Limb (tissue), 2 donors: ENCODE results near the gene MICALL1.

ENCODE experiments used
- DNase-seq, 2 donors: peaks; one replicate each; pipeline ENCODE4 v3.0.0-alpha.2; 2016; ENCODE audit errors: extremely low spot score in 2 of 2

MICALL1 gene

DNA sequence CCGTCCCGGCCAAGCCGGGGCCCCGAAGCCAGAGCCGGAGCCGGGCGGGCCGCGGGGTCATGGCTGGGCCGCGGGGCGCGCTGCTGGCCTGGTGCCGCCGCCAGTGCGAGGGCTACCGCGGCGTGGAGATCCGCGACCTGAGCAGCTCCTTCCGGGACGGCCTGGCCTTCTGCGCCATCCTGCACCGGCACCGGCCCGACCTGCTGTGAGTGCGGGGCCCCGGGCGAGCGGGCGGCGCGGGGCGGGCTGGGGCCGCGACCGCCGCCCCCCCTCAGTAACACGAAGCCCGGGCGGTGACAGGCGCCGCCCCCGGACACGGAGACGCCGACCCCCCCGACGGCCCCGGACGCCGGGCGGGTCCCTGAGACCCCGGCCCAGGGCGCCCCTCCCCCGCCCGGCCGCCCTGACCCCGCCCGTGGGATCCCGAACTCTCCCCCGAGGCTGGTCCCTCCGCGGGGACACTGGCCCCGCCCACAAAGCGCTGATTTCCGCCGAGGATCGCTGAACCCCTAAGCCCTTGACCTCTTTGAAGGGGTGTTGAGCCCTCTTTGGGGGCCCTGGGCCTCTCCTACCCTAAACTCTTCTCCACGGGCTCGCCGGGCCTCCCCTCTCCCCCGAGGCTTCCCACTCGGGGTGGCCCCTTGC lies 389 bp downstream of the MICALL1 start:
- peak in 1 of 2 donors; percentile 51 for DNase-seq

DNA sequence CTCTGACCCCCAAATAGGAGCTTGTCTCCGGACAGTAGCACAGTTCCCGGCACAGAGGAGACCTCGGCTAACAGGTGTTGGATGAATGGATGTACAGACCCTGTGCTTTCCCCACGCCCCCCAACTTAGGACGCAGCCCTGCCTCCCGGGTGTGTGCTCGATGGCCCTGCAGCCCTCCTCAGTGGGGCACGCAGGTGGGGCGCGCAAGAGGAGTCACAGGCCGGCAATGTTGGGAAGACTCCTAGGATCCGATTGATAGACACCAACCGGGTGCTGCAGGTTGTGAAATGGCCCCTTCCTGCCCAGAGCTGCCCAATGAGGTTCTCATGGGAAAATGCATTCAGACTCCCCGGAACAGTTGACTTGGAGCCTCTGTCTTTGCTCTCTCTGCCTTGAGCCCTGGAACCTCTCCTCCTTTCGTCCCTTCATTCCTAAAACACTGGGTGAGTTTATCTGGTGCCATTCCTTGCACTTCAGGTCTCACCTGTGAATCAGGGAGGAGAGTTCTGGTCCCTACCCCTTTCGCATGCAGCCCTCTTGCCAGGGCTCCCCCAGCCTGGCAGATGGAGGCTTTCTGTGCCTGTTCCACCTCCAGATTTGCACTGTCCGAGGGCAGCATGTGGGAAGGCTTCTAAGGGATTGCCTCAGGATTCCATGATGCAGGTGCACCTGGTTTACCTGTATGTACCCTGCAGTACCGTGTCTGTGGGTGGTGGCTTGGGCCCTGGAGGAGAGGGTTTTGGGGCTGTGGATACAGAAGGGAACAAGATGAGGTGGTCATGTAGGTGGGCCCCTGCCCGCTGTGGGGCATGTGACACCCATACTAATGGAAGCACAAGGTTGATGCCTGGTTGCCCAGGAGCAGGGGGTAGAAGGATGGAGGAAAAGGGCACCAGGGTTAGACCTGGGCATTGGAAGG lies 1.2 kb downstream of the MICALL1 start:
- DNase-seq: no peak

GRCh38 chr22:37909766-37910165 lies 3.7 kb downstream of the MICALL1 start:
- no peak for DNase-seq

GRCh38 chr22:37910890-37911672 lies 5.0 kb downstream of the MICALL1 start:
- peak in 1 of 2 donors; percentile 51 for DNase-seq

- no peak for DNase-seq
These were observed 5.6 kb downstream of the MICALL1 start for GRCh38 chr22:37911697-37912096.

GRCh38 chr22:37912171-37912570 lies 6.1 kb downstream of the MICALL1 start:
- no peak for DNase-seq

DNA sequence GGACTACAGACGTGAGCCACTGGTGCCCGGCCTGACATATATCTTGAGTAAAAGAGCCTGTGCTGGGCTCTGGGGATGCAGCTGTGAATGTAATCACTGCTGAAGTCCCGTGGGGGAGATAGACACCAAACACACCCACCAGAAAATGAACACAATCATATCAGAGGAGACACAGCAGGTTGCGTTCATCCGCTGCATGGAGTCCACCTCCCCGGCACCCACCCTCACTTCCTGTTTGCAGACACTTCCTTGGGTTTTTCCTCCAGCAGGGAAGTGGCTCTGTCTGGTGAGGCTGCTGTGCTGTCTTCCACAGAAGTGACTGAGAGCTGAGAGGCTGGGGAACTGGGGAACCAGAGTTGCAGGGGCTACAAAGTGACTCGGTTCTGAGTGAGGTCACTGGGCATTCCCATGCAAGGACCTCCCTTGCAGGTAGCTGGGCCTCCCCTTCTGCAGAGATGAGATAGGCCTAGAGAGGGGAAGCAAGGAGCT lies 7.2 kb downstream of the MICALL1 start:
- DNase-seq: no peak

GRCh38 chr22:37916311-37916710 lies 10.2 kb downstream of the MICALL1 start:
- no peak for DNase-seq

DNA sequence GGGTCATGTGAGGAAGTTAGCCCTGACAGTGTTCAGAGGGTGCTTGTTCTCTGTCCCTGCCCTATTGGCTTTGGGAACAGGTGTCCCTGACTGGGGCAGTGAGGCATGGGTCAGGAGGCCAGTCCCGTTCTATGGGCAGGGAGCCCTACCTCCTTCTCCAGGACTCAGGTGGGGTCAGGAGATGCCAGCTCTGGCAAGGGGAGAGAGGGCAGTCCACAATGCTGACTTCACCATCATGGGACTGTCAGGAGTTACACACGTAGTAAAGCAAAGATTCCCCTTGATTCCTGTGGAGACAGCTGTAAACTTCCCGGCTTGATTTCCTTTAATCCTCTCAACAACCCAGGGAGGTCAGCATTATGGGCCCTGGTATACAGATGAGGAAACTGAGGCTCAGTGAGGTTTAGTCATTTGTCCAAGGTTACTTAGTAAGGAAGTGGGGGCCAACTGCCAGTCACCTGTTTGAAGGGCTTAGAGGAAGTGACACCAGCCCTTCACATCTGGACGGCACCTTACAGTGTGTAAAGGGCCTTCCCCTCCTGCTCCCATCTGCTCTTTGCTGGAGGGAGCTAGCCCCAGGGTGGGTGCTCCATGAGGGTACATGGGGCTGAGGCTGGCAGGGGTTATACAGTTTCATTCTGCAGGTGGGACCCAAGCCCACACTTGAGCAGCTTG lies 11.9 kb downstream of the MICALL1 start:
- no peak for DNase-seq

DNA sequence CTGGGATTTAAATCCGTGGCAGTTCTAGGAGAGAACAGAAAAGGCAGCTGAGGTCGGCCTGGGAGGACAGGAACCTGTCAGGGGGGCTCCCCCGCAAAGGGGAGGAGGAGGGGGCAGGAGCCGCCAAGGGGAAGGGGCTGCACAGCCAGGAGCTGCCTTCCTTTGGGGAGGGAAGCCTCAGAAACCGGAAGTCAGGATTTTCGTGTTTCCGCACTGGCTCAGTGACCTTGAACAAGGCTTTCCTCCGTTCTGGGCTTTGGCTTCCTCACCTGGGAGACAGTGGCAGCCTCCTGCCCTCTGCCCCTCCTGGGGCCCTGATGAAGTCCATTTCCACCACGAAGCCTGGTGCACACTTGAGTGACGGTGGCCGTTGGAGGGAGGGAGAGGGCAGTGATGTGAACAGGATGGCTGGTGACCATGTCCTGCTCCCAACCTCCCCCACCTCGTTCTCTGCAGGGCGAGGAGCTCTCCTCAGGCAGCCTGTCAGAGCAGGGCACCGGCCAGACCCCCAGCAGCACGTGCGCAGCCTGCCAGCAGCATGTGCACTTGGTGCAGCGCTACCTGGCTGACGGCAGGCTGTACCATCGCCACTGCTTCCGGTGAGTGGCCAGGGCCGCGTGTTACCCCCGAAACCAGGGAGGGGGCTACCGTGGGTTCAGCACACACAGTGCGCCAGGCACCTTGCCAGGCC lies 12.6 kb downstream of the MICALL1 start:
- DNase-seq: no peak

GRCh38 chr22:37920126-37920525 lies 14.0 kb downstream of the MICALL1 start:
- no peak for DNase-seq

DNA sequence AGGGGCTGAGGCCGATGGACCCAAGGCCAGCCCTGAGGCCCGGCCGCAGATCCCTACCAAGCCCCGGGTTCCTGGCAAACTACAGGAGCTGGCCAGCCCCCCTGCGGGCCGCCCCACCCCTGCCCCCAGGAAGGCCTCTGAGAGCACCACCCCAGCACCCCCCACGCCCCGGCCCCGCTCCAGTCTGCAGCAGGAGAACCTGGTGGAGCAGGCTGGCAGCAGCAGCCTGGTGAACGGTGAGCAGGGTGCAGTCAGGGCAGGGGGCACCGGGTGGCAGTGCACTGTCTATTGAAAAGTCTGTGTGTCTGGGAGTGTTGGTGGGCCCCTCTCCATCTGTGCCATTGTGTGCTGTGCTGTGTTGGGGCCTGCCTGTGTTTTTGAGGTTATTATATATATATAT lies 16.1 kb downstream of the MICALL1 start:
- no peak for DNase-seq

DNA sequence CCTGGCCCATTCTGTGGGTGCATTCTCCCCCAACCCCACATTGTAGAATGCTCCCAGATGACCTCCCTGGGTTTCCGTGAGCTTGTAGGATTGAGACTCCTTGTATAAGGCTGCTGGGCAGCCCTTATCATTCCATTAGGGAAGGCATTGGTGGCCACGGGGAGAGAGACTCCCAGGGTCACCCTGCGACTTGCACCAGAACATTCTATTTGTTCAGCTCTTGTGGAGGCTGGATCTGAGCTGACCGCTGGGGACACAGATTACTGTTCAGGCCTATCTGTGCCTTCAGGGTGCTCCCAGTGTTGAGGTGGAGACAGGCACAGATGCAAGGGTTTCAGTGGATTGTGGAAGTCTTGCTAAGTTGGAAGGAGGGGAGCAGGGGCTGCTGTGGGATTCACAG lies 17.8 kb downstream of the MICALL1 start:
- DNase-seq: no peak

DNA sequence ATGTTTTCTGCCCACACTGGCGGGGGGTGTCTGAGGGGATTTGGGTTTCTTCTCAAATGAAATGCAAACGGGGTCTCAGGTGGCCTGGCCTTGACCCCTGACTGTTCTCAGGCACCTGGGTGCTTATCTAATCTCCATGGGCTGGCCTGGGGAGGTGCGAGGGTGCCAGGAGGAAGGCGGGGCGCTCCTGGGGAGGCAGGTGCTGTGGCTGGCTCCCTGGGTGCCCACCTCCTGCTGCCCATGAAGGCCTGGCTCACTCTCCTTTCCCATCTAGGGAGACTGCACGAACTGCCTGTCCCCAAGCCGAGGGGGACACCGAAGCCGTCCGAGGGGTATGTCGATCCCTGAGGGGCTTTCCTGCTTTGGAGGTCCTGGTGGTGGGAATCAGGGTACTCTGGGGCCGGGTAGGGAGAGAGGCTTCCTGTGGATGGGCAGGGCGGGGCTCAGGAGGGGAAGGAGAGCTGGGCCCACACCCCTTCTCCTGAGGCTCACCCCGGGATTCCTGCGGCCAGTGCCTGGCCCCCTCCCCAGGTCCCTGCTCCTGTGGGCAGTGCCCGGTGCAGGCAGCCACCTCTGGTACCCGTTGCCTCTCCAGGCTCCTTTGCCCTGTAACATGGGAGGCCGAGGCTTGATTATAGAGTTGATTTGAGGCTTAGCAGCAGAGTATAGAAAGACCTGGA lies 18.4 kb downstream of the MICALL1 start:
- no peak for DNase-seq

DNA sequence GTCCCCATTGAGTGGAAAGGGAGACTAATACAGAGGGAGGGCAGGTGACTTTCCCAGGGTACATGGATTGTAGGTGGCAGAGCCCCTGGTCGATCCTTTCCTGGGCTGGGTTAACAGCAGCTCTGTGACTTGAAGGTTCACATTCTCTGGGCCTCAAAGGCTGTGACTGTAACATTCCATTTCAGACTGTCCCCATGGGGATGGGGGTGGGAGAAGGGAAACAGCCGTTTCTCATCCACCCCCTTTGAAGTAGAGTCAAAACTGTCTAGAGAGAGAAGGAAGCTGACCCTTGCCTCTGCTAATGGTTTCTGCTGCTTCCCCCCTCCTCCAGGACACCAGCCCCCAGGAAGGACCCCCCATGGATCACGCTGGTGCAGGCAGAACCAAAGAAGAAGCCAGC lies 19.2 kb downstream of the MICALL1 start:
- DNase-seq: no peak

DNA sequence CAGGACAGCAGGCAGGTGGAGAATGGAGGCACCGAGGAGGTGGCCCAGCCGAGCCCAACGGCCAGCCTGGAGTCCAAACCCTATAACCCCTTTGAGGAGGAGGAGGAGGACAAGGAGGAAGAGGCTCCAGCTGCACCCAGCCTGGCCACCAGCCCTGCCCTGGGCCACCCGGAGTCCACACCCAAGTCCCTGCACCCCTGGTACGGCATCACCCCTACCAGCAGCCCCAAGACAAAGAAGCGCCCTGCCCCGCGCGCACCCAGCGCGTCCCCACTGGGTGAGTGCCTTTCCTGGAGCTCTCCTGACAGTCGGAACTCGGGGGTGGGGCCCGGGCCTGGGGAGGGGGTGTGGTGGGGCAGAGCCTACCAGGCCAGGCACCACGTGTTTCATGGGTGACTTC lies 19.7 kb downstream of the MICALL1 start:
- DNase-seq: no peak

DNA sequence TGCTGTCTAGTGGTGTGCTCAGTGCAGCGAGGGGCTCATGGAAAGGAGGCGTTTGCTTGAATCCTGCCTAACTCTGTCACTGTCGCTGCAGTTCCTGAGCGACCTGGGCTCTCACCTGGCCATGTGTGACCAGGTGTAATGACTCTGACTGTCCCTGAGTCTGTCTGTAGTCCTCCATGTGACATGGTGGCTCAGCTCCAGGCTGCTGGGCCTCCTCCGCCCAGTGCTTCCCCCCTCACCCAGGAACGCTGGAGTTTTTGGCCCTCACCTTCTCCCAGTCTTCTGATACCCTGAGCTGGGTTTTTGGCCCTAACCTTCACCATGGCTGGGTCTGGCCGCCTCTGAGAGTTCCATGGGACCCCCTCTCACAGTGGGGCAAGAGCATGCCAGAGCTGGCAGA lies 20.3 kb downstream of the MICALL1 start:
- no peak for DNase-seq

- no peak for DNase-seq
These were observed 20.9 kb downstream of the MICALL1 start for GRCh38 chr22:37926771-37927636.

GRCh38 chr22:37927637-37927936 lies 21.5 kb downstream of the MICALL1 start:
- DNase-seq: no peak
